HG02763 (cell line): Measurements from ENCODE around the gene TTC22.
A peak's percentile ranks its signal among the peaks of the same experiment; 100 is the strongest.
"Not testable (repeated sequence)": the region's sequence is repeated elsewhere in the genome, so short reads cannot be mapped to it uniquely, and the experiment has no call there.

Source experiments
- ATAC-seq: cut with Tn5 transposase; IDR thresholded peaks from one replicate; pipeline ENCODE4 v1.9.1; 2021; ENCODE audit warnings: mild to moderate bottlenecking, moderate library complexity; ENCODE audit not compliant: unreplicated experiment

Gene TTC22

DNA sequence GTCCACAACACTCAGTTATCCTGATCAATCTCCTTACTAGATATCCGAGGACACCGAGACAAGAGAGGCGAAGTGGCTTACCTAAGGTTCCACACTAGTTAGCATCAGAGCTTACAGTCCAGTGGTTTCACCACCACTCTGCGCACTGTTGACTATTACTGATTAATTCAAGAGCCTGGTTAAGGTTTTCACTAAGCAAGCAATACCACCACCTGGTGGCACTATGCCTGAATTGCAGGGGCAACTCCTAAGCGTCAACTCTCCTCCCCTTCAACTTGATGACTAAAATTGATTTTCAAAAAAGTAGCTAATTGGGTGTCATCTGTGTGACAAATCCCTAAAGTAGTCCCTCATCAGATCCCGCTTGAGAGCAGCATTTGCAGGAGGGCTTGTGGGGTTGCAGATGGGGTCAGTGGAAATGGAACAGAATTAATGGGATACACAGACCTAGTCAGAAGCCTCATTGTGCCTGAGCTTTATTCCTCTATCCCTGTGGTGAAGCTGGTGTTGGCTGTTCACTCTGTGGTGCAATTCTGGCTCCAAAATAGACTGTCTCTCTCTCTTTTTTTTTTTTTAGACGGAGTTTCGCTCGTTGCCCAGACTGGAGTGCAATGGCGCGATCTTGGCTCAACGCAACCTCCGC, 9.1 kb downstream of the TTC22 start:
- ATAC-seq: no peak

DNA sequence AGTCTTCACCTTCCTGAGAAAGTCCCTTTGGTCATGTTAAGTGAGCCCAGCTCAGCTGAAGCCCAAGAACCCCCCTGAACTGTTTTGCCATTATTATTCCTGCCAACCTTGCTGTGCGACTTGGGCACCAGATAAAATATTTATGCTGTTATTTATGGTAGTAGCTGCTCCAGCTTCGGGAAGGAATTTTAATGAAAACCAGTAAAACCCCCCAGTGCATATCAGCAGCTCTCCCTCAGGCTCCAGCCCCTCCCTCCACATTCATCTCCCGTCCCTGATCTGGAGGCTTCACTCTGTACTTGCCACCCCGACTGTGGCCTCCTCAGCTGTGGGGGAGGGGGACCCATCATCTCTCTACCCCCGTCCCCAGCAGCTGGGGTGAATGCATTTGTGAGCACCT, 12.7 kb downstream of the TTC22 start:
- no peak for ATAC-seq

DNA sequence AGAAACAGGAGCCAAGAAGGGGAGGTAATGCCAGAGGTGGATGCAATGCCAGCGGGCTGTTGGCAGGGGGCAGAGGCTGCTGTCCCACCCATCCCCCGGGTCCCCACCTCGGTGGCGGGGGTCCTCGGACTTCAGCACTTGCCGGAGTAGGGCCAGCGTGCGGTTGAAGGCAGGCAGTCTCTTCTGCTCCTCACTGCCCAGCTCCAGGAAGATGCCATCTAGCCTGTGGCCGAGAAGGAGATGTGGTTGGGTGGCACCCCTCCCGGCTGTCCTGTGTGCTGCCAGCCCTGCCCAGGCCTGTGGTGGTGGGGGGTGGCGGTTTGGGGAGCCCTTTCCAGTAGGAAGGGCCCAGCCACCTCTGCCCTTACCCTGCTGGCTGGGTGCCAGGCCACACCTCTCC, 13.5 kb downstream of the TTC22 start:
- ATAC-seq: no peak

DNA sequence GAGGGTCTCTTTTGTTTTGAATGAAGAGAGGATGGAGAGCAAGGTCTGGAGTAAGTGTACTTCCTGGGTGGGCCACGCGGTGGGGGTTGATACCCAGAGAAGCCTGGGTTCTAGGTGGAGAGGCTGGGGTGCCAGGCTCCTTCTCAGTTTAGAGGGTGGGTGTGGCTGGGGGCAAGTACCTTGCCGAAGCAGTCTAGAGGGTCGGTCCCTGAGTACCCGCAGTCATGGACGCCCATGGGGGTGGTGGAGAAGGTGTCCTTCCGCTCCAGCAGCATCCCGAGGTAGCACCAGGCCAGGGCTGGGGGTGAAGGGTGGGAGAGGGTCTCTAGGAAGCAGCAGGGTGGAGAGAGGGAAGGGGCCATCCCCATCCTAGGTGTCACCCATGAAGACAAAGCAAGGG, 14.3 kb downstream of the TTC22 start:
- ATAC-seq: no peak

DNA sequence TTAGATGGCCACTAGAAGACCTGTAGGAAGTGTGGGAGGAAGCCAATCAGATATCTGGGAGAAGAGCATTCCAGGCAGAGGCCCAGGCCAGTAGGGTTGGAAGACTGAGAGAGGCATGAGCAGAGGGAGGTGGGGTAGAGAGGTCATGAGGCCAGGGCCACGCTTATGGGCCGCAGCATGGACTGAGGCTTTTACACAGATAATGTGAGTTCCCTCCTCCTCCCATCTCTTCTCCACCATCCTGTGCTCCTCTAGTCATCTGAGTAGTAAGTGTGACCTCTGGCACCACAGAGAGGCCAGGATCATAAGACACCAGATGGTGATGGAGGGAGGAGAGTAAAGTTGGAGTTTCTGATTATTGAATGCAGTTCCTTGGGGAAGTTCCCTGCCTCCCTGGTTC, 17.1 kb downstream of the TTC22 start:
- ATAC-seq: no peak

DNA sequence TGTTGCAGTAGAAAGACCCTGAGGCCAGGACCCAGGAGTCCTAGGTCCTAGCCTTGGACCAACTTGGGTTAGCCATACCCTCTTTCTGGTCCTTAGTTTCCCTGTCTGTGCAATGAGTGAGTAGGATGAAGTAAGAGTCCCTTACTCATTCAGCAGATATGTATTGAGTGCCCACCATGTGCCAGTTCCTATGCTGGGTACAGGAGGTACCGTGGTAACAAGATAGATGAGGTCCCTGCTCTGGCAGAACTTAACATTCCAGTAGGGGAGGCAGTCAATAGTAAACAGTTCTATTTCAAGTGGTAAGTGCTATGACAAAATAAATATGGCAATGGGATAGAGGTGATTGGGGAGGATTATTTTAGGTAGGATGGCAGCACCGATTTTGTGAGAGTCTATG, 18.5 kb downstream of the TTC22 start:
- no peak for ATAC-seq

DNA sequence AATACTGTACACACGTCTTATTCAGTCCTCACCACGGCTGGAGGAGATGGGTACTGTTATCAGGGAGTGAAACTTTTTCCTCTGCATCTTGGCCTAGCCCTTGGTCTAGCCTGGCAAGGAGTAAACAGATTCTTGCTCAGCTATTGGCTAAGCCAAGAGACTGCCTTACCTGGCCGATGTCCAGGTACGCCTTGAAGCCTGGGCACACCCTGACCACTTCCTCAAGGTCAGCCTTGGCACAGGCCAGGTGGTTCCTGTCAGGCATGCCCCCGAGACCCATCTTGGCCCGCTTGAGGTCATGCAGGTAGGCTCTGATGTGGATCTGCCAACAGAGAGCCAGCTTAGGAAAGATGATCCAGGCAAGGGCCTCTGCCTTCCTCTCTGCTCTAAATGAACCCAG, 19.0 kb downstream of the TTC22 start:
- ATAC-seq: no peak

DNA sequence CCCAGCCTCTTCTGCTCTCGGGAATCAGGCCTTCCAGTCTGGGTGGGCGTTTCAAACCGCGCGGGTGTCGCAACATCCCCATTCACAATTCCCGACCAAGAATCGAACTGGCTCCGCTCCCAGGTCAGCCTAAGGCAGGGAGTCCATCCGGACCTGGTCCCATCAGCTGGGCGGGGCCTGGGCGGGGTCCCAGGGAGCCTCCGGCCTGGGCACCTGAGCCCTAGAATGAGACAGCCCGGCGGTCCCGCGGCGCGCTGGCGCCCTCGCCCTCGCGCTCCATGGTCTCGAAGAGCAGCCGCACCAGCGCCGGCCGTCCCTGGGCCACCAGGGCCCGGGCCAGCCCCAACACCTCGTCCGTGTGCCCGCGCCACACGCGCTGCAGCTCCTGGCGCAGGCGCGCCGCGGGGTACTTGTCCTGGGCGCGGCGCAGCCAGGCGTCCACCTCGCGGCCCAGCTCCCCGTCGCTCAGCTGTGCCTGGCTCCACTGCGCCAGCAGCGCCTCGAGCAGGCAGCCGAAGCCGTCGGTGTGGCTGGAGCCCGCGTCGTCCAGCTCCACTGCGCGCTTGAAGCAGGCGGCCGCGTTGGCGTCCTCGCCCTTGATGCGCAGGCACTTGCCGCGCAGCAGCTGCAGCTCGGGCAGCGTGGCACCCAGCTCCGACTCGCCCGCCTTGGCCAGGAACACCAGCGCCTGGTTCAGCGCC, 19.9 kb downstream of the TTC22 start:
- no peak for ATAC-seq

DNA sequence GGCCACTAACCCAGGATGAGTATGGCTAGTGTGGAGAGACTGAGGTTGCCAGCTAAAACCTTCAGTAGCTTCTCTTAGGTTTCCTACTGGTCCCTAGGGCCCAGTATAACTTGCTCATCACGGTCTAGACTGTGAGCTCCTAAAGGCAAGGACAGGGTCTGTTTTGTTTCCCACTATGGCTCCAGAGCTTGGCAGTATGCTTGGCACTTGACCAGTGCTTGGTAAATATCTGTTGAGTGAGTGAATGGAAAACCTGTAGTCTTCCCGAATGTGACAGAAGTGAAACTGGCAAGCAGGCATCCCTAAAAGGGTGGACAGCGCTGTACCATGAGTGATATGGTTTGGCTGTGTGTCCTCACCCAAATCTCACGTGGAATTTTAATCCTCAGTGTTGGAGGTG, 23.7 kb downstream of the TTC22 start:
- no peak for ATAC-seq

DNA sequence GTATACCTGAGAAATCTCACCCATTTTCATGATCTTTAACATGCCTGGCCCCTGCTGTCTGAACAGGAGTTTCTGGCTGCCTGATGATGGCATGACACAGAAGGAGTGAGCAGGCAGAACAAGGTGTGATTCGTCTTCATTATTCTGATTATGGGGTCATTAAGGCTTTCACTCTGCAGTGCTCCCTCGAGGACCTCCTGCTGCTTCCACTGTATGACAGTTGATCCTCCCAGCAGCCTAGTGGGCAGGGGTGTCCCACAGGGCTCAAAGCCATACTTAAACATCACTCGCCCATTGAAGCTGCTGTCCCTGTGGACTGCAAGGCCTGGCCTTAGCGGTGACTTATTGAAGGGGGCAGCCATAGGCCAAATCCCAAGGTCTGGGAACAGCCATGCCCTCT, 24.1 kb downstream of the TTC22 start:
- no peak for ATAC-seq

DNA sequence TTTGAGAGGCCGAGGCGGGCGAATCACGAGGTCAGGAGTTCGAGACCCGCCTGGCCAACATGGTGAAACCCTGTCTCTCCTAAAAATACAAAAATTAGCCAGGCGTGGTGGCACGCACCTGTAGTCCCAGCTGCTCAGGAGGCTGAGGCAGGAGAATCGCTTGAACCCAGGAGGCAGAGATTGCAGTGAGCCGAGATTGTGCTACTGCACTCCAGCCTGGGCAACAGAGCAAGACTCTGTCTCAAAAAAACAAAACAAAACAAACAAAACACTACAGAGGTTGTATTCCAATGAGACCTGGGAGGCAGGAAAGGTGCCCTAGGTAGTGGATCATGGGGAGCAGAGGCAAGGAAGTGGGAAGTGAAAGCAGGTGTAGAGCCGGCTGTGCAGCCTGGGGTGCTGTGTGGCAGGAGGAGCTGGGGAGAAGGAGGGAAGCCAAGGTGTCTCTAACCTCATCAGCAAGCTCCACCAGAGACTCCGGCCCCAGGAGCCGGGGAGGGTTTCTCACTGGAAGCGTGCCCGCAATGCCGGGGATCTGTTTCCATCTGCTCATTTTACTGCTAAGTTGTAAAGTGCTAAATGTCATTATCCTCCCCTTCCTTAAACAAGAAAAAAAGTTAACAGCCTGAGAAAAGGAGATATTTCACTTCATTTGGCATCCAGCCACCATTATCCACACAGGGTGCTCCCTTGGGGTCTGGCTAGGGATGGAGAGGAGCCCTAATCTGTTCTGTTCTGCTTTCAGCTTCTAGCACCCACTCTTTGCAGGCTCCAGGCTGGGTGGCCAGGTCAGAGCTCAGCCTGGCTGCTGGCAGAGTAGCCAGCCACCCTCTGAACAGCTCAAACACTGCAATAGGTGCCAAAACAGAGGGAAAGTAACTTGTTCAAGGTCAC, 25.0 kb downstream of the TTC22 start:
- not testable (repeated sequence) for ATAC-seq

DNA sequence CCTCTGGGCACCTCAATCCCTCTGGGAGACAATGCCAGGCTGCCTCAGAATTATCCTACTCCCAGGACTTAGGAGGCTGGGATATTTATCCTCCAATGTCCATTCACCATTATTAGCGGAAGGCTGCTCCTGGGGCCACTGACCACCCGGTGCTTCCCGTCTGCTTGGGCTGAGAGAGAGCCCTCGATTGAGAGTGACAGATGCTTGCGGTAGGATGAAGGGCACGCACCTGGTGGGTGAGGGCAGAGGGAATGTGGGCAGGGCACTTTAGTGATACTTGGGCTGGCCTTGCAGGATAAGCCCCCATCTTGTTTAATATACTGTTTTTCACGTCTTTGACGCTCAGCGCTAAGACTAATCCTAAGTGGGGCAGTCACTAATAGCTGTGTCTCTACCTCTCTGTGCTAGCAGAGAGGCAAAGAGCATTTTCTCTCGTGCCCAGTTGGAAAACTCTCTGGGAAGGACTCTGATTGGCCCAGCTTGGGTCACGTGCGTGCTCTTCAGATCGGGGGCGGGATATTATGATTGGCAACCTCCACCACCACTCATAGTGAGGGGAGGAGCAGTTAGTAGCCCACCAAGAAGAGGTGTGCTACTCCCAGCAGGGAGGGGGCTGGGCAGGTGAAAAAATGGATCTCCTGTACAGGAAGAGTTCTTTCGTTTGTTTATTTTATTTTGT, 26.2 kb downstream of the TTC22 start:
- ATAC-seq: no peak

DNA sequence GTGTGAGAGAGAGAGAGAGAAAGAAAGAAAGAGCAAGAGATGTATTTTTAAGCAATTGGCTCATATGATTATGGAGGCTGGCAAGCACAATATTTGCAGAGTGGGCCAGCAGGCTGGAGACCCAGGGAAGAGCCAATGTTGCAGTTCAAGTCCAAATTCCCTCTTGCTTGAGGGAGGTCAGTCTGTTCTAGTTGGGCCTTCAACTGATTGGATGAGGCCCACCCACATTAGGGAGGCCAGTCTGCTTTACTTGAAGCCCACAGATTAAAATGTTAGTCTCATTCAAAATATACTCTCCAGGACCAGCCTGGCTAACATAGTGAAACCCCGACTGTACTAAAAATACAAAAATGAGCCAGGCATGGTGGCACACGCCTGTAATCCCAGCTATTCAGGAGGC, 28.2 kb downstream of the TTC22 start:
- no peak for ATAC-seq

DNA sequence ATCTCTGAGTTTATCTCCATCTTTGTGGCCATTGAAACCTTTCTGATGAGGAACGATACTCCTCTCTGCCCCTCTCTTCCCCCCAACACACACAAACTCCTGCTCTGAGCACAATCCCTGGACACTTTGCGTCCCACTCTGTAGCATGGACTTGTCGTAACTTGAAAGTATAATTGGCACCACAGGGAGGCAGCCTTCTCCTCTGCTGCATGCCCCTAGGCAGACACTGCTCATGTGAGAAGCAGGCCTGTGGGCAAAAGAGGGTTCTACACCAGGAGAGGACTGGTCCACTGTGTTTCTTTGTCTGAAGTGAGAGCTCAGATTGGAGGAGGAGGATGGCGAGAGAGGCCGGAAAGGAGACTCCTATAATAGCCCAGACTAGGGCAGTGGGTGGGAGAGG, 33.0 kb downstream of the TTC22 start:
- no peak for ATAC-seq

DNA sequence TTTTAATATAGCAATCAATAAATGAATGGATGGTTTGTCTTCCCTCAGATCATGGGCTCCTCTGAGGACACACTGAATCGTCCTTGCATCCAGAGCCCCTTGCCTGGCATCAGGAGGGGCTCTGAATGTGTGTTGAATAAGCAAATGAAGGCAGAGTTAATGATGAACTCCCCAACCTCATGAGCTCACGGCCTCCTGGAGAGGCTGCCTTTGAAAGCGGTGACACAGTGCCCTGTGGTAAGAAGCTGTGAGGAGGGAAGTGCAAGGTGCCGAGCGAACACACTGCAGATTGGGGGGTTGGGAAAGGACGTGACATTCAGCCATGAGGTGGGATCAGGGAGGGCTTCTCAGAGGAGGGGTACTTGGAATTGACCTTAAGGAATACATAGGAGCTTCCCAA, 33.6 kb downstream of the TTC22 start:
- no peak for ATAC-seq

DNA sequence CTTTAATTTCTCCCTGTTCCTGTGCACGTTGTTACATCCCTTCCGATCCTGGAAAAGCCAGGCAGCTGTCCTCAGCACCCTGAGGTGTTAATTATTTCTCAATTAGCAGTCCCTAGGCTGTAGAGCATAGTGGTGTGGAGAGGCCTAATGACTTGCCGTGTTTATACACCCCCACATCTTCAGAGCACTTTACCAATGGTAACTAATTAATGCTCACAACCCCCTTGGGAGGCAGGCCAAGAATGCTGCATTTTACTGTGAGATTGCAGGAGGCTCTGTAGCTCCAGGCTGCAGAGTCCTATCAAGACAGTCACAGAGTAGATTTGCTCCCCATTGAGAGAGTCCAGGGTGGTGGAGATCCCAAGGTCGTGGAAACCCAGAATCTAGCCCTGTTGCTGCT, 34.4 kb downstream of the TTC22 start:
- ATAC-seq: no peak

DNA sequence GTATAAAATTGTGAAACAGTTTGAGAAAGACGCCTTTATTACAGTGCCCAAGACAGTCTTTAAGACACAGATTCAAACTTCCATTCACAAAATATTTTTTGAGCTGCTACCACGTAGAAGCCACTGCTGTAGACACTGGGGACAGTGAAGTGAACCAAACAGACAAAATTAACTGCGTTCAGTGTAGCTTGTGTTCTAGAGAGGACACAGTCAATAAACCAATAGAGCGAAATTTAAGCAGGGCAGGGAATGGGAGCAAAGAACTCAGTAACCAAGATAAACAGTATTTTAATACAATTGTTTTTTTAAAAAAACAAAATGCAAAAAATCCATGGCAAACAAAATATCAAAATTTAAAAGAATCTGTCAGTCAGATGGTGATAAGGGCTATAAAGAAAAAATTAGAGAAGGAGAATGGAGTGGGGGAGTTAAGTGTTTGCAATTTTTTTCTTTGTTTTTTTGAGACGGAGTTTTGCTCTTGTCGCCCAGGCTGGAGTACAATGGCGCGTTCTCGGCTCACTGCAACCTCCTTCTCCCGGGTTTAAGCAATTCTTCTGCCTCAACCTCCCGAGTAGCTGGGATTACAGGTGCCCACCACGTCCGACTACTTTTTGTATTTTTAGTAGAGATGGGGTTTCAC, 36.1 kb downstream of the TTC22 start:
- ATAC-seq: no peak

DNA sequence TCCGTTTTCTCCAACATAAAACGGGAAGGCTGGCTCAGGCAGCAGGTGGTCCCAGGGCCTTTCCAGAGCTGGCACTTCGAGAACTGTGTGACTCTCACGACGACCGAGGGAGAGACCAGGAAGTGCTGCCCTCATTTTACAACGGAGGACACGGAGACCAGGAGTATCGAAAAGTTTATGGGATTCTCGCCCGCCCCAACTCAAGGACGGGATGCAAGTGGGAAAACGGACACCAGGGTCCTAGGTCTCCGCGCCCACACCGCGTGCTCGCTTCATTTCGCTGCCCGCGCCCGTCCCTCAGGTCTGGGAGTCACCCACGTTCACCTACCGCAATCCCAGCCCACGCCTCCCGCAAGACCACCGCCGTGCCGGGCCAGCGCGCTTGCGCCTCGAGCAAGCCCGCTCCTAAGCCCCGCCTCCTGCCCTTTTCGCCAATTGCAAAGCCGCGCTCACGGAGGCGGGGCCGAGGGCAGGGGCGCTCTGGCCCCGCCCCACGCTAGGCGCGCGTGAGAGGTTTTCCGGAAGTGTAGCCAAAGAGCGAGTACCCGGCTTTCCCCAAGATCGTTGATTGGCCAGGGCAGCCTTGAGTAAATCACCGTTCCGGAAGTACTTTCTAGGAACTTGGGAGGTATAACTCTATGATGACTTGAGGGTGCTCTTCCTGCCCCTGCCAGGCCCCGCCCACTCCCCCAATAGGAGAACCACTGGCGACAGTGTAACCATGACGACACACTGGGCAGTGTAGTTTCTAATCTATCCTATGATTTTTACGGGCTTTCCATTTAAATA, 36.8 kb downstream of the TTC22 start, which contains the start of gene PARS2:
Gene PARS2 (minus strand): TSS at position 391 of the 789 bp plus-strand sequence. CDS start 5,362 bp downstream, outside the sequence.
- ATAC-seq: peak; percentile 98

DNA sequence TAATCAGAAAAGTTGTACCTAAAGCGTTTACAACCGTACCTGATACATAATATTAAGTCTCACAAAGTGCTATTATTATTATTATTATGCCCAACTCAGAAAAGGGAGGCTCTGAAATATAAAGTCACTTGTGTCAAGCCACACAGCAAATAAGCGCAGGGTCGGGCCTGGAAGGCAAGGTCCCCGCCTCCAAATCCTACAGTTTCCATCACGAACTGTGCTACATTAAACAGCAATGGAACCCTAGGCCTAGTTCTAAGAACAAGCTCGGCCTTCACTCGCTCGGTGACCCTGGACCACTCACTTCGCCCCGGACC, 37.3 kb downstream of the TTC22 start:
- ATAC-seq: no peak

DNA sequence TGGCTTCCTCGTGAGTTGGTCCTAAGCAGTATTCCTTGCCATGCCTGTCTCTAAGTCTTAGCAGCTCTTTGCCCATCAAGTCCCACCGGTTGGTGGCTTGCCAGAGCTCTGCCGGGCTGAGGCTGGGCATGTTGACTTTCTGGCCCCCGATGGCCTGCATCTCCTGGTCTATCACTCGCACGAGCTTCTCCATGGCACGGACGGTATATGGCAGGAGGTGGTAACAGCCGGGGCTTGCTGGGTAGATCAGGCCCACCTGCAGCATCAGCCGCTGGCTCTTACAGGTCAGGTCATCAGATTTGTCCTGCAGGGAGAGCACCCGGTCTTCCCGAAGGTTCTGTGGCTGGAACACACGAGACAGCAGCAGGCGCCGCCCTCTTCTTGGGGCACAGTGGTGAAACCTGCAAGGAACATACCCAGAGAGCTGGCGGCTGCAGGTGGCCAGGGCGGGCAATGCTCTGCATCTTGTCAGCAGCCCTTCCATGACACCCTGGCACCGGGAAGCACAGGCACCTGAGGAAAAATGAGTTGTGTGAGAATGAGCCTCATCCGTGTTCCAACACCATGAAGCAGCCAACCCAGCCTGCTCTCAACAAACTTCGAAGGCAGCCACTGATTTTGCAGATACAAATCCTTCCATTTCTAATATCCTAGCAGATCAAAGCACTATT, 42.3 kb downstream of the TTC22 start:
- no peak for ATAC-seq
